Limb (tissue), 2 donors: Measurements from ENCODE around the gene IL22RA2.
"Not testable (repeated sequence)": the region's sequence is repeated elsewhere in the genome, so short reads cannot be mapped to it uniquely, and the experiment has no call there.

Source experiments
- DNase-seq, 2 donors: peaks; one replicate each; pipeline ENCODE4 v3.0.0-alpha.2; 2016; ENCODE audit errors: extremely low spot score in 2 of 2

Gene IL22RA2

GRCh38 chr6:137126875-137127485 is 46.5 kb downstream of the IL22RA2 start:
- DNase-seq = no peak

- DNase-seq = no peak
These were observed 50.4 kb downstream of the IL22RA2 start for GRCh38 chr6:137123078-137123477.

- DNase-seq = no peak
These were observed 50.8 kb downstream of the IL22RA2 start for GRCh38 chr6:137122612-137123011.

- DNase-seq = no peak
These were observed 51.9 kb downstream of the IL22RA2 start for GRCh38 chr6:137121401-137121997.

- DNase-seq = no peak
These were observed 52.7 kb downstream of the IL22RA2 start for GRCh38 chr6:137120748-137121147.

GRCh38 chr6:137119196-137120104 is 54.0 kb downstream of the IL22RA2 start:
- DNase-seq = no peak

GRCh38 chr6:137117581-137117980 is 55.9 kb downstream of the IL22RA2 start:
- DNase-seq = no peak

- DNase-seq = no peak
These were observed 56.6 kb downstream of the IL22RA2 start for GRCh38 chr6:137116807-137117206.

- DNase-seq = no peak
These were observed 57.8 kb downstream of the IL22RA2 start for GRCh38 chr6:137115658-137116057.

GRCh38 chr6:137112067-137112355 is 61.4 kb downstream of the IL22RA2 start:
- no peak for DNase-seq

GRCh38 chr6:137111296-137112066 is 62.0 kb downstream of the IL22RA2 start:
- no peak for DNase-seq

- DNase-seq = no peak
These were observed 65.7 kb downstream of the IL22RA2 start for GRCh38 chr6:137107767-137108105.

- not testable (repeated sequence) for DNase-seq
These were observed 66.2 kb downstream of the IL22RA2 start for GRCh38 chr6:137107047-137107766.

GRCh38 chr6:137106183-137106582 is 67.3 kb downstream of the IL22RA2 start:
- no peak for DNase-seq

- DNase-seq = no peak
These were observed 68.1 kb downstream of the IL22RA2 start for GRCh38 chr6:137105375-137105774.

GRCh38 chr6:137104926-137105325 is 68.5 kb downstream of the IL22RA2 start:
- DNase-seq = no peak

- DNase-seq = no peak
These were observed 70.5 kb downstream of the IL22RA2 start for GRCh38 chr6:137102851-137103492.

- DNase-seq = no peak
These were observed 71.2 kb downstream of the IL22RA2 start for GRCh38 chr6:137102050-137102848.

GRCh38 chr6:137099689-137100403 is 73.6 kb downstream of the IL22RA2 start:
- DNase-seq = no peak
